ENCODE data around the gene PDE4D.

The PDE4D gene

DNA sequence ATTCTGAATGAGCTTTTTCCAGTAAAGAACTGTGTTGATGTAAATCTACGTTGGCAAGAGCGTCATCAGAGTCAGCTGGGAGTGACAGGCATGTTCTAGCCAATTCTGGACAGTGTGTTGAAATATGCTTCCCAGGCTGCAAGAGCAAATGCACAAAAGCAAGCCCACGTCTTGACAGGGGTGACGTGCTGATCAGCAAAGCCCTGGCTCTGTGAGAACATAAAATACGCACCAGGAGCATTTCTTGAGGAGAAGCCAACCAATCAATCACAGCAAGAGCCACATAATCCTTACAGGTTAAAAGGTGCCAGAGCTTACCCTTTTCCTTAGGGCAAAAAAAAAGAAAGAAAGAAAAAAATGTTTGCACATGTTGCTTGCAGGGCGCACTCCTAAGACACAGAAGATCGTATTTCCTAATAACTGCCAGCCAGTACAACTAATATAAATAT, 148.1 kb downstream of the PDE4D start:
- Histone ChIP-seq H4K8ac (ENCODE audit: low read depth, low read length) (no peak overlapping the region), H2BK120ac (ENCODE audit: low read depth, low read length) (no peak overlapping the region), H2BK15ac (ENCODE audit: low read length) (no peak overlapping the region), H3K4me1 (ENCODE audit: control insufficient read depth in 2 of 2, insufficient read depth in 1 of 2, low read depth in 1 of 2, low read length in 2 of 2) (peaks cover 0 to 2% of the 10 kb centered on the region in 2 donors), H3K14ac (ENCODE audit: low read length) (no peak overlapping the region), H2BK5ac (ENCODE audit: low read length) (no peak overlapping the region), H4K91ac (ENCODE audit: low read depth, low read length, poor library complexity) (no peak overlapping the region), H3K9me3 (replicated peaks in 1 of 2; ENCODE audit: control insufficient read depth in 2 of 2, insufficient read depth in 1 of 2, low read depth in 1 of 2, low read length in 2 of 2) (no peaks in the 10 kb centered on the region), H3K79me1 (ENCODE audit: low read depth, low read length) (no peaks in the 10 kb centered on the region), H3K4ac (ENCODE audit: low read length) (no peak overlapping the region), H3K27me3 (ENCODE audit: control insufficient read depth in 3 of 3, insufficient read depth in 3 of 3, low read depth in 1 of 3, low read length in 3 of 3) (no peaks in the 10 kb centered on the region), H2AFZ (ENCODE audit: low read length) (no peak overlapping the region), H3K36me3 (replicated peaks in 1 of 2; ENCODE audit: control insufficient read depth in 2 of 2, insufficient read depth in 2 of 2, low read length in 2 of 2) (no peaks in the 10 kb centered on the region), H3K23ac (ENCODE audit: low read depth, low read length, poor library complexity) (no peak overlapping the region), H3K4me2 (ENCODE audit: insufficient read depth, low read length, poor library complexity, severe bottlenecking) (no peak overlapping the region), H3K27ac (replicated peaks; ENCODE audit: low read length) (no peak overlapping the region), H2BK12ac (ENCODE audit: low read length) (no peak overlapping the region), H2AK5ac (ENCODE audit: low read depth, low read length) (no peak overlapping the region), H3K9ac (ENCODE audit: low read depth, low read length, poor library complexity) (no peak overlapping the region), H3K18ac (ENCODE audit: low read length) (no peak overlapping the region), H3K4me3 (ENCODE audit: low read length in 2 of 2) (no peak overlapping the region)
- no CpG with 5 or more reads among the region's 7 CpGs for WGBS, 2 donors (ENCODE audit: extremely low coverage in 2 of 2, insufficient read length in 2 of 2, insufficient replicate concordance in 1 of 2)
- DNase-seq (ENCODE audit: low spot score) = no peak

DNA sequence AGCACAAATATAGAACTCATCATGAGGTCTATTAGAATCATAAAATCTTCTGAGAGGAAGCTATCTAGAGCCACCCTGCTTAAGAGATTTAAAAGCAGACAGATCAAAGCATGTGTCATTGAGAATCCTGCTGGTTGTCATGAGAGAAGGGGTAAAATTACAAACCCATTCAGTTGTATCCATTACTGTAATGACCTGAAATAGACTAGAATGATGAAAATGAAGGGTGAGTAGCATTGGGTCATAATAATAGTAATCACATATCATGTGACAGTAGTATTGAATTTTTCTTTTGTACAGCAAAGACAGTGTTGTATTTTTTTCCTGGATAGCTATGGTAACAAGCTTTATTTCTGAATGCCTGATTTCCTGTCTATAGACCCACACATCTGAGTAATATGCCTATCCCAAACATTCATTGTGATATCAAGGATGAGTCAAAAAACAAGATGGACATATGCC, 149.0 kb downstream of the PDE4D start:
- Histone ChIP-seq H2BK5ac (ENCODE audit: low read length) (no peak overlapping the region), H3K4me1 (ENCODE audit: control insufficient read depth in 2 of 2, insufficient read depth in 1 of 2, low read depth in 1 of 2, low read length in 2 of 2) (peaks cover 0 to 2% of the 10 kb centered on the region in 2 donors), H3K9me3 (replicated peaks in 1 of 2; ENCODE audit: control insufficient read depth in 2 of 2, insufficient read depth in 1 of 2, low read depth in 1 of 2, low read length in 2 of 2) (no peaks in the 10 kb centered on the region), H3K23ac (ENCODE audit: low read depth, low read length, poor library complexity) (no peak overlapping the region), H2AFZ (ENCODE audit: low read length) (no peak overlapping the region), H3K9ac (ENCODE audit: low read depth, low read length, poor library complexity) (no peak overlapping the region), H3K18ac (ENCODE audit: low read length) (no peak overlapping the region), H3K14ac (ENCODE audit: low read length) (no peak overlapping the region), H3K4me3 (ENCODE audit: low read length in 2 of 2) (no peak overlapping the region), H2AK5ac (ENCODE audit: low read depth, low read length) (no peak overlapping the region), H3K27me3 (ENCODE audit: control insufficient read depth in 3 of 3, insufficient read depth in 3 of 3, low read depth in 1 of 3, low read length in 3 of 3) (no peaks in the 10 kb centered on the region), H3K27ac (replicated peaks; ENCODE audit: low read length) (no peak overlapping the region), H2BK15ac (ENCODE audit: low read length) (no peak overlapping the region), H3K36me3 (replicated peaks in 1 of 2; ENCODE audit: control insufficient read depth in 2 of 2, insufficient read depth in 2 of 2, low read length in 2 of 2) (no peaks in the 10 kb centered on the region), H3K79me1 (ENCODE audit: low read depth, low read length) (no peaks in the 10 kb centered on the region), H2BK120ac (ENCODE audit: low read depth, low read length) (no peak overlapping the region), H2BK12ac (ENCODE audit: low read length) (no peak overlapping the region), H3K4me2 (ENCODE audit: insufficient read depth, low read length, poor library complexity, severe bottlenecking) (no peak overlapping the region), H3K4ac (ENCODE audit: low read length) (no peak overlapping the region), H4K91ac (ENCODE audit: low read depth, low read length, poor library complexity) (no peak overlapping the region), H4K8ac (ENCODE audit: low read depth, low read length) (no peak overlapping the region)
- DNase-seq (ENCODE audit: low spot score) = no peak

DNA sequence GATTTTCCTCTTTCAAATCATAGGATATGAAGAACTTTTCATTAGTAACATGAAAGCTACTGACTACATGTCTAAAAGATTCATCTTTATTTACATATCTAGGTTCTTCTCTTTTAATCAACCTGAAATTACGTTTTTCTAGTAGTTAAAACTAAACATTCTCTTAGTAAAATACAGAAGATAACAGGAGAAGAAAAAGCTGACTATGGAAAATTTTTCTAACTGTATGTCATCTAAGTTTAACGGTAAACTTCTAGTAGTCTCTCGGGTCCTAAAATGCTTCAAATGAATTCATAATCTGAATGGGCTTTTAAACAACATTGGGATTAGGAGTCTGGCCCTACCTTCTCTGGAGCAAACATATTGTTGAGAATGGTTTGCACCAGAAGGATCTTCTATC, 151.9 kb downstream of the PDE4D start:
- H3K4me3 ChIP-seq (ENCODE audit: low read length in 2 of 2) = no peak overlapping the region
- no peak overlapping the region for H3K4ac ChIP-seq (ENCODE audit: low read length)
- no peak overlapping the region for H2BK120ac ChIP-seq (ENCODE audit: low read depth, low read length)
- H2BK12ac ChIP-seq (ENCODE audit: low read length) = no peak overlapping the region
- no peak overlapping the region for H2BK15ac ChIP-seq (ENCODE audit: low read length)
- H3K4me2 ChIP-seq (ENCODE audit: insufficient read depth, low read length, poor library complexity, severe bottlenecking) = no peak overlapping the region
- H3K27ac ChIP-seq (replicated peaks; ENCODE audit: low read length) = no peak overlapping the region
- H4K8ac ChIP-seq (ENCODE audit: low read depth, low read length) = no peak overlapping the region
- no peak overlapping the region for H3K14ac ChIP-seq (ENCODE audit: low read length)
- no peak overlapping the region for H3K18ac ChIP-seq (ENCODE audit: low read length)
- no peak overlapping the region for H3K9ac ChIP-seq (ENCODE audit: low read depth, low read length, poor library complexity)
- H4K91ac ChIP-seq (ENCODE audit: low read depth, low read length, poor library complexity) = no peak overlapping the region
- no peaks in the 10 kb centered on the region for H3K9me3 ChIP-seq (replicated peaks in 1 of 2; ENCODE audit: control insufficient read depth in 2 of 2, insufficient read depth in 1 of 2, low read depth in 1 of 2, low read length in 2 of 2)
- H3K23ac ChIP-seq (ENCODE audit: low read depth, low read length, poor library complexity) = no peak overlapping the region
- no peak for DNase-seq (ENCODE audit: low spot score)
- H2AFZ ChIP-seq (ENCODE audit: low read length) = no peak overlapping the region
- H2AK5ac ChIP-seq (ENCODE audit: low read depth, low read length) = no peak overlapping the region
- H3K36me3 ChIP-seq (replicated peaks in 1 of 2; ENCODE audit: control insufficient read depth in 2 of 2, insufficient read depth in 2 of 2, low read length in 2 of 2) = no peaks in the 10 kb centered on the region
- WGBS, 2 donors (ENCODE audit: extremely low coverage in 2 of 2, insufficient read length in 2 of 2, insufficient replicate concordance in 1 of 2) = no CpG with 5 or more reads among the region's 3 CpGs
- no peaks in the 10 kb centered on the region for H3K27me3 ChIP-seq (ENCODE audit: control insufficient read depth in 3 of 3, insufficient read depth in 3 of 3, low read depth in 1 of 3, low read length in 3 of 3)
- H2BK5ac ChIP-seq (ENCODE audit: low read length) = no peak overlapping the region
- no peaks in the 10 kb centered on the region for H3K79me1 ChIP-seq (ENCODE audit: low read depth, low read length)
- peaks cover 0 to 2% of the 10 kb centered on the region in 2 donors for H3K4me1 ChIP-seq (ENCODE audit: control insufficient read depth in 2 of 2, insufficient read depth in 1 of 2, low read depth in 1 of 2, low read length in 2 of 2)

DNA sequence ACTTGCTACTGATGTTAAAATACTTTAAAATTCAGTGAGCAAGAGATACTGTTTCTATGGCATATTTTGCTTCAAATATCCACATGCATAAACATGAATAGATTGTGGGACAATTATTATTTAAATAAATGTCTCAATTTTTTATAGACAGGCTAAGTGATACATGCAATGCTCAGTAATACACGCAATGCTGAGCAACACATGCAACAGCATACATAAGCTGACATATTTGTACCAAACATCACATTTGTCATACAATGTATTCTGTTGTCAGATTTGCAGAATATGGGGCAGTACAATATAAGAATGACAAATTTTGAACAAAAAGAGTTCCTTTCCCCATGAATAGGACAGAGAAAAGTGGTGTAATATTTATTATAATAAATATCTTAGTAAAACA, 155.5 kb downstream of the PDE4D start:
- no peak overlapping the region for H3K27ac ChIP-seq (replicated peaks; ENCODE audit: low read length)
- no peaks in the 10 kb centered on the region for H3K36me3 ChIP-seq (replicated peaks in 1 of 2; ENCODE audit: control insufficient read depth in 2 of 2, insufficient read depth in 2 of 2, low read length in 2 of 2)
- H3K4me2 ChIP-seq (ENCODE audit: insufficient read depth, low read length, poor library complexity, severe bottlenecking) = no peak overlapping the region
- no peaks in the 10 kb centered on the region for H3K4me1 ChIP-seq (ENCODE audit: control insufficient read depth in 2 of 2, insufficient read depth in 1 of 2, low read depth in 1 of 2, low read length in 2 of 2)
- H2BK5ac ChIP-seq (ENCODE audit: low read length) = no peak overlapping the region
- no peak overlapping the region for H2AFZ ChIP-seq (ENCODE audit: low read length)
- no peak overlapping the region for H2BK12ac ChIP-seq (ENCODE audit: low read length)
- no peak overlapping the region for H3K9ac ChIP-seq (ENCODE audit: low read depth, low read length, poor library complexity)
- DNase-seq (ENCODE audit: low spot score) = no peak
- no peak overlapping the region for H3K23ac ChIP-seq (ENCODE audit: low read depth, low read length, poor library complexity)
- no CpG with 5 or more reads among the region's 1 CpG for WGBS, 2 donors (ENCODE audit: extremely low coverage in 2 of 2, insufficient read length in 2 of 2, insufficient replicate concordance in 1 of 2)
- no peak overlapping the region for H2BK120ac ChIP-seq (ENCODE audit: low read depth, low read length)
- H2AK5ac ChIP-seq (ENCODE audit: low read depth, low read length) = no peak overlapping the region
- H3K4me3 ChIP-seq (ENCODE audit: low read length in 2 of 2) = no peak overlapping the region
- no peak overlapping the region for H2BK15ac ChIP-seq (ENCODE audit: low read length)
- no peak overlapping the region for H3K4ac ChIP-seq (ENCODE audit: low read length)
- H3K27me3 ChIP-seq (ENCODE audit: control insufficient read depth in 3 of 3, insufficient read depth in 3 of 3, low read depth in 1 of 3, low read length in 3 of 3) = no peaks in the 10 kb centered on the region
- H3K79me1 ChIP-seq (ENCODE audit: low read depth, low read length) = no peaks in the 10 kb centered on the region
- H3K14ac ChIP-seq (ENCODE audit: low read length) = no peak overlapping the region
- H3K18ac ChIP-seq (ENCODE audit: low read length) = no peak overlapping the region
- H4K8ac ChIP-seq (ENCODE audit: low read depth, low read length) = no peak overlapping the region
- no peak overlapping the region for H4K91ac ChIP-seq (ENCODE audit: low read depth, low read length, poor library complexity)
- no peaks in the 10 kb centered on the region for H3K9me3 ChIP-seq (replicated peaks in 1 of 2; ENCODE audit: control insufficient read depth in 2 of 2, insufficient read depth in 1 of 2, low read depth in 1 of 2, low read length in 2 of 2)
